ENCODE data around the gene DNAJC6.

GRCh38 chr1:65437616-65438015 lies 128.3 kb downstream of the DNAJC6 start:
- no peak for TF ChIP-seq CTCF (IDR thresholded peaks at IDR 0.05)
- no peak for TF ChIP-seq POLR2A (IDR thresholded peaks at IDR 0.05)

All from thyroid gland (tissue), 4 donors.